ENCODE data around the gene ARHGEF17.
A peak's percentile ranks its signal among the peaks of the same experiment; 100 is the strongest.

The ARHGEF17 gene

DNA sequence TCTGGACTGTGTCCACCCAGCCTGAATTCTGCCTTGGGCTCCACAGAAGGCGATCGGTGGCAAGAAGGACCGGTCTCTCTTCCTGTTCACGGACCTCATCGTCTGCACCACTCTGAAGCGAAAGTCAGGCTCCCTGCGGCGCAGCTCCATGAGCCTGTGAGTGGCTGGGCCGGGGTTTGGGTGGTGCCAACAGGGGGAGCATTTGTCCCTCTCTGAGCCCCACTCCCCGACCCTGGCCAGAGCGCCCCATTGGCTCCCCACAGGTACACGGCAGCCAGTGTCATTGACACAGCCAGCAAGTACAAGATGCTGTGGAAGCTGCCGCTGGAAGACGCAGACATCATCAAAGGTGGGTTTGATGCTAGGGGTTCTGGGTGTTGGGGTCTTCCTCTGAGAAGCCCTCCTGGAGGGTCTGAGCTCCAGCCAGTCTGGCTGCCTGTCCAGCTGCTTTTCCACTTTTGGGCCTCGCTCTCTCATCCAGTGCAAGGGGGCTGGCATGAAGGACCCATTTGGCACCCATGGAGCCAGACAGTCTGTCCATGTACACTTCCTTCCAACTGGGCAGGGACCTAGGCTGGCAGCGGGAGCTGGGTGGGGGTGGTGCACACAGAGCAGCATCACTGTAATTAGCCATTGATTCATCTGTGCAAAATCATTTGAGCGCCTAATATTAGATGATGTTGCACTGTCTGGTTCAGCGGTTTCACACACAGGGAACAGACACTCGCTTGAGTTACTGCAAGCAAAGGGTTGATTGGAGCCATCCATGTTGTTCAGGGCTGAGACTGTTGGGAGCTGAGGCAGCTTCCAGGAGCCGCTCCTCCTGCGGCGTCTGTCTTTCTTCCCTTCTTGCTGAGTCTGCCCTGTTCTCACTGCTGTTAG is 49.1 kb downstream of the ARHGEF17 start:
- H3K4me3 ChIP-seq (ENCODE audit: low read depth, low read length) = no peak overlapping the region
- no peak for DNase-seq (ENCODE audit: low read depth)
- no peak for TF ChIP-seq CTCF (conservative IDR thresholded peaks at IDR 0.05; ENCODE audit: low read depth, low read length)

DNA sequence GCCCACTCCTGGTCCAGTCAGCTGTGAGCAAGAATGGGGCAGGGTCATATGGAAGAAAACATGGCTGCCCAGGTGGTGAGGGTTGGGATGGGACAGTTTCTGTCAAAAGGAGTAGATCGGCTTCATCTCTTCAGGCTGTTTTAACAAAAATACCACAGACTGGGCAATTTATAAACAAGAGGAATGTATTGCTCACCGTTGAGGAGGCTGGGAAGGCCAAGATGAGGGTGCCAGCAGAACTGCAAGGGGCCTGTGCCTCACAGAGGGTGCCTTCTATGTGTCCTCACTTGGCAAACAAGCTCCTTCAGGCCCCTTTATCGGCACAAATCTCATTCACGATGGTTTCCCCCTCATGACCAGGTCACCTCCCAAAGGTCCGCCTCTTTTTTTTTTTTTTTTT is 50.0 kb downstream of the ARHGEF17 start:
- no peak for DNase-seq (ENCODE audit: low read depth)
- H3K4me3 ChIP-seq (ENCODE audit: low read depth, low read length) = no peak overlapping the region
- TF ChIP-seq CTCF (conservative IDR thresholded peaks at IDR 0.05; ENCODE audit: low read depth, low read length) = no peak

DNA sequence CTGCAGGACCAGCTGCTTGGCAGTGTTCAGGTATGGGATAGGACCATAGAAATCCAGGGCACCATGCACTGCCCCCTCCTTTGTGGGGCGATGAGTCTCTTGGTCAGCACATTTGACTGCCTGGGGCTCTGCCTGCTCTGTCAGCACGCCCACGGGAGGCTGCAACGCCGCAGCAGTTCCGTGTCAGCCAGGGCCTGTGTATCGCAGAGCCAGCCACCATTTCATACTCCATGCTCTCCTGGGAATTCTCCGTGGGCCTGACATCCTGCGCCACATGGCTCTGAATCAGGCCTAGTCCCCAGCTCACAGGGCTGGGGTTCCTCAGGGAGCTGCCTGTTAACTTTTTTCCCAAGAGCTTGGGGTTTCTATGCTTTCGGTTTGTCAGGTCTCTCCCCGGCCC is 51.3 kb downstream of the ARHGEF17 start:
- DNase-seq (ENCODE audit: low read depth) = no peak
- TF ChIP-seq CTCF (conservative IDR thresholded peaks at IDR 0.05; ENCODE audit: low read depth, low read length) = no peak
- H3K4me3 ChIP-seq (ENCODE audit: low read depth, low read length) = no peak overlapping the region

- TF ChIP-seq CTCF (conservative IDR thresholded peaks at IDR 0.05; ENCODE audit: low read depth, low read length) = peak; percentile 72
- DNase-seq (ENCODE audit: low read depth) = peak; percentile 71
- no peak overlapping the region for H3K4me3 ChIP-seq (ENCODE audit: low read depth, low read length)
Measured at GRCh38 chr11:73359930-73360742, 52.1 kb downstream of the ARHGEF17 start.

GRCh38 chr11:73360743-73361369 is 52.8 kb downstream of the ARHGEF17 start:
- no peak for TF ChIP-seq CTCF (conservative IDR thresholded peaks at IDR 0.05; ENCODE audit: low read depth, low read length)
- no peak for DNase-seq (ENCODE audit: low read depth)
- H3K4me3 ChIP-seq (ENCODE audit: low read depth, low read length) = no peak overlapping the region

GRCh38 chr11:73361953-73362776 is 54.1 kb downstream of the ARHGEF17 start:
- TF ChIP-seq CTCF (conservative IDR thresholded peaks at IDR 0.05; ENCODE audit: low read depth, low read length) = peak; percentile 11
- H3K4me3 ChIP-seq (ENCODE audit: low read depth, low read length) = no peak overlapping the region
- no peak for DNase-seq (ENCODE audit: low read depth)

Data from choroid plexus epithelial cell (primary cell).